GM12878 (cell line): ENCODE measurements around the gene WNT9A.

Experiments used
- EP300 ChIP-seq, 2 experiments: fragments of 150-350 bp in 1 of 2; IDR thresholded peaks; 2 replicates each; pipeline ENCODE4 v1.6.1; 2011 to 2012; ENCODE audit warnings: low read depth in 2 of 2, low read length in 2 of 2, borderline replicate concordance in 1 of 2, improper control_type of control experiment in 1 of 2, inconsistent platforms in 1 of 2; ENCODE audit not compliant: control insufficient read depth in 1 of 2
- ESRRA ChIP-seq: IDR thresholded peaks from 2 replicates; pipeline ENCODE4 v1.6.1; 2012; ENCODE audit warnings: mild to moderate bottlenecking, low read length, improper control_type of control experiment

DNA sequence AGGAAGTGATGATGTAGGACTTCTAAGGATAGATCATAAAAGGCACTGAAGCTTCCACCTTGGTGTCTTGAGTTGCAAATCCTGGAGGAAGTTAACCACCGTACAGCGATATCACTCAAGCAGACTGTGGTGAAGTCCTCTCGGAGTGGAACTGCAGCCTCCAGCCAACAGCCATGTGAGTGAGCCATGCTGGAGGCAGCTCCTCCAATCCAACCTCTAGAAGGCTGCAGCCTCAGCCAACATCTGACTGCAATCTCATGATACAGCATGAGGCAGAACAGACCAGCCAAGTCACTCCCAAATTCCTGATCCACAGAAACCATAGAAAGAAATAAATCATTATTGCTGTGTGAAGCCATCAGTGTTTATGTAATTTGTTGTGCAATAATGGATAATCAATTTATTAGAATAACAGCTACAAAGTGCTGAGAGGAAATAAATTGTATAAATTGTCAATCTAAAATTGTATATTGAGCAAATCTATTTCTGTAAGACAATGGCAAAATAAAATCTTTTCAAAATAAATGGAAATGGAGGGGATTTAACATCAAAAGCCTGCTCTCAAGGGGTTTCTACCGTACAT lies 67.3 kb downstream of the WNT9A start:
- TF ChIP-seq ESRRA (no peak), EP300 (IDR thresholded peaks at IDR 0.05; ENCODE audit: borderline replicate concordance in 1 of 2, control insufficient read depth in 1 of 2, low read depth in 2 of 2, low read length in 2 of 2) (no peak)
